Nephron (organoid): ENCODE results near the gene GPR18.
"Not testable (repeated sequence)": the region's sequence is repeated elsewhere in the genome, so short reads cannot be mapped to it uniquely, and the experiment has no call there.

Experiments used
- H3K27ac Mint-ChIP-seq, 3 experiments: 2 replicates each; pipeline ENCODE4 v1.8.0; 2020; ENCODE audit warnings: mixed read lengths in 3 of 3, mild to moderate bottlenecking in 2 of 3, moderate library complexity in 1 of 3
- H3K27me3 Mint-ChIP-seq: 2 replicates; pipeline ENCODE4 v1.8.0; 2021; ENCODE audit warnings: low read depth, mild to moderate bottlenecking, moderate library complexity, mixed read lengths
- H3K36me3 Mint-ChIP-seq: 2 replicates; pipeline ENCODE4 v1.8.0; 2020; ENCODE audit warnings: low read depth, mixed read lengths
- H3K4me1 Mint-ChIP-seq: 2 replicates; pipeline ENCODE4 v1.8.0; 2020; ENCODE audit warnings: mixed read lengths
- H3K4me3 Mint-ChIP-seq, 3 experiments: 2 replicates each; pipeline ENCODE4 v1.8.0; 2020; ENCODE audit warnings: mild to moderate bottlenecking in 3 of 3, mixed read lengths in 3 of 3, moderate library complexity in 2 of 3
- H3K9me3 Mint-ChIP-seq: 2 replicates; pipeline ENCODE4 v1.8.0; 2020; ENCODE audit warnings: mixed read lengths
- TF ChIP-seq, protein P1 (sequence below), 3 experiments: fragments of 200-600 bp; sonication (generic); IDR thresholded peaks; one replicate each; pipeline ENCODE4 v1.5.0; 2021; ENCODE audit warnings: antibody characterized with exemption in 3 of 3; ENCODE audit not compliant: unreplicated experiment in 3 of 3

The GPR18 gene

DNA sequence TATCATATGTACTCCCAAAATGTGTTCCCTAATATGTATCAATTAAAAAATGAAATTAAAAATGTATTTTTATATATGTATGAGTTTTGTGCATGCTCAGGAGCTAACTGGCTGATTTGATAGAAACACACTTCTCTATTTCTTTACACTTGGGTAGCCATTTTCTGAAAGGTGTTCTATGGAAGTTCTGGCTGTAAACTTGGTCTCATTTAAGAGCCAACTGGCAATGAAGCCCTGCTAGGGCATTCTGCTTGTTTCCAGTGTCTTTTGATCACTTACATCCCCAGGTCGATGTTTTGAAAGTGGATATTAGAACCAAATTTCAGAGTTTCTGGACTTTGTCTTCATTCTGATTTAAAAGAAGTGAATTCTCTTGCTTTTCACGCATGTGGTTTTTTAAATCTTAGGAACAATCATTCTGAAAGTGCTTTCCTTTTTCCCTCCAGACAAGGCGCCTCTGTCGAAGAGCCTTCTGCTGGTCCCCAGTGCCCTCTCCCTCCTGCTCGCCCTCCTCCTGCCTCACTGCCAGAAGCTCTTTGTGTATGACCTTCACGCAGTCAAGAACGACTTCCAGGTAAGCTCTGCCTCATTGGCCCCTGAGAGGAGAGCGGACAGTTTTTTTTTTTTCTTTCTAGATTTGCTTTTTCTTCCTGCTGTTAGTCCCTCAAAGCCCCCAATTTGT lies 20.1 kb downstream of the GPR18 start:
- H3K4me1 Mint-ChIP-seq: no peaks in the 10 kb centered on the region
- H3K27me3 Mint-ChIP-seq: no peaks in the 10 kb centered on the region
- peaks cover 40% of the 10 kb centered on the region for H3K36me3 Mint-ChIP-seq
- H3K4me3 Mint-ChIP-seq: no peak overlapping the region
- TF ChIP-seq, protein P1, sequence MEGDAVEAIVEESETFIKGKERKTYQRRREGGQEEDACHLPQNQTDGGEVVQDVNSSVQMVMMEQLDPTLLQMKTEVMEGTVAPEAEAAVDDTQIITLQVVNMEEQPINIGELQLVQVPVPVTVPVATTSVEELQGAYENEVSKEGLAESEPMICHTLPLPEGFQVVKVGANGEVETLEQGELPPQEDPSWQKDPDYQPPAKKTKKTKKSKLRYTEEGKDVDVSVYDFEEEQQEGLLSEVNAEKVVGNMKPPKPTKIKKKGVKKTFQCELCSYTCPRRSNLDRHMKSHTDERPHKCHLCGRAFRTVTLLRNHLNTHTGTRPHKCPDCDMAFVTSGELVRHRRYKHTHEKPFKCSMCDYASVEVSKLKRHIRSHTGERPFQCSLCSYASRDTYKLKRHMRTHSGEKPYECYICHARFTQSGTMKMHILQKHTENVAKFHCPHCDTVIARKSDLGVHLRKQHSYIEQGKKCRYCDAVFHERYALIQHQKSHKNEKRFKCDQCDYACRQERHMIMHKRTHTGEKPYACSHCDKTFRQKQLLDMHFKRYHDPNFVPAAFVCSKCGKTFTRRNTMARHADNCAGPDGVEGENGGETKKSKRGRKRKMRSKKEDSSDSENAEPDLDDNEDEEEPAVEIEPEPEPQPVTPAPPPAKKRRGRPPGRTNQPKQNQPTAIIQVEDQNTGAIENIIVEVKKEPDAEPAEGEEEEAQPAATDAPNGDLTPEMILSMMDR (IDR thresholded peaks at IDR 0.05; ENCODE audit: unreplicated experiment in 3 of 3): no peak
- H3K27ac Mint-ChIP-seq: peak overlapping the region in 1 of 3 experiments; percentile 69
- H3K9me3 Mint-ChIP-seq: peaks cover 3% of the 10 kb centered on the region

DNA sequence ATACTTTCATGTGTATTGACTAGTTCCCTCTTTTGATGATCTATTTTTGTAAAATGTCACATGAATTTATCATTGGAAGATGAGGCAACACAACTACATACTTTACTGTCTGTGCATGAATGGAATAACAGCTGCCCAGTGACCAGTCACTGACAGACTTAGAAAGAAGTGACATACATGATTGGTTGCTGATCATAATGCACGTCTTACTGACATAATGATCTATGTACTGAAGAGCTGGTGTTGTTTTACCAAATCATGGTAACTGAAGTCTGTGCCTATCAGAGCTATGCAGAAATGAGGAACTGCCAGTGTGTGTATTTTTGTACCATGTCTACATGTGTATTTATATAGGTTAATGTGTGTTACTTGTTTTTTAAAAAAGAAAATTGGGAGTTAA lies 26.5 kb downstream of the GPR18 start:
- Mint-ChIP-seq H3K27ac (no peak overlapping the region), H3K36me3 (peaks cover 12% of the 10 kb centered on the region), H3K27me3 (no peaks in the 10 kb centered on the region), H3K4me3 (no peak overlapping the region), H3K4me1 (peaks cover 15% of the 10 kb centered on the region), H3K9me3 (no peaks in the 10 kb centered on the region)
- TF ChIP-seq, protein P1 (IDR thresholded peaks at IDR 0.05; ENCODE audit: unreplicated experiment in 3 of 3): no peak

DNA sequence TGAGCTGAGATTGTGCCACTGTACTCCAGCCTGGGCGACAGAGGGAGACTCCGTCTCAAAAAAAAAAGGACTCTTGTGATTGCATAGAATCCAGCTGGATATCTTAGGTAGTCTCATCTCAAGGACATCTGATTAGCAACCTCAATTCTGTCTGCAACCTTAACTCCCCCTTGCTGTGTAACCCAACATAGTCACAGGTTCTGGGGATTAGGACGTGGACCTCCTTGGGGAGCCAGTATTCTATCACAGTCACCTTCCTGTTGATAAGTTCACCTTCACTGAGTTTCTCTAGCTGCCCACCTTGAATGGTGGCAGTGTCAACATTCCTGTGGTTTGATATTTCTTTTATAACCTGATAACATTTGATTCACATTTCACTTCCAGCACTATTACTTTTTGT lies 27.2 kb downstream of the GPR18 start:
- peaks cover 16% of the 10 kb centered on the region for H3K36me3 Mint-ChIP-seq

DNA sequence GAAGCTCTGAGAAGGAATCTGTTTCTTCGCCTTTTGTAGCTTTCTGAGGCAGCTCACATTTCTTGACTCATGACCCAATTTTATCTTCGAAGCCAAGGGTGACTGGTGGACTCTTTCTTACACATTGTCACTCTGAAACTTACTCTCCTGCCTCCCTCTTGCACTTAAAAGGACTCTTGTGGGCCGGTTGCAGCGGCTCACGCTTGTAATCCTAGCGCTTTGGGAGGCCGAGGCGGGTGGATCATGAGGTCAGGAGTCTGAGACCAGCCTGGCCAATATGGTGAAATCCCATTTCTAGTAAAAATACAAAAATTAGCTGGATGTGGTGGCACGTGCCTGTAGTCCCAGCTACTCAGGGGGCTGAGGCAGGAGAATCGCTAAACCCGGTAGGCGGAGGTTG lies 27.6 kb downstream of the GPR18 start:
- H3K4me3 Mint-ChIP-seq, H3K9me3 Mint-ChIP-seq, H3K27me3 Mint-ChIP-seq, H3K27ac Mint-ChIP-seq: not testable (repeated sequence)
- H3K36me3 Mint-ChIP-seq: peaks cover 16% of the 10 kb centered on the region
- peaks cover 15% of the 10 kb centered on the region for H3K4me1 Mint-ChIP-seq

More for the DNA sequence above, 27.2 kb downstream of the GPR18 start:
- TF ChIP-seq, protein P1 (IDR thresholded peaks at IDR 0.05; ENCODE audit: unreplicated experiment in 3 of 3): no peak
- Mint-ChIP-seq H3K9me3 (no peaks in the 10 kb centered on the region), H3K27ac (no peak overlapping the region), H3K4me1 (peaks cover 15% of the 10 kb centered on the region), H3K27me3 (no peaks in the 10 kb centered on the region), H3K4me3 (no peak overlapping the region)

DNA sequence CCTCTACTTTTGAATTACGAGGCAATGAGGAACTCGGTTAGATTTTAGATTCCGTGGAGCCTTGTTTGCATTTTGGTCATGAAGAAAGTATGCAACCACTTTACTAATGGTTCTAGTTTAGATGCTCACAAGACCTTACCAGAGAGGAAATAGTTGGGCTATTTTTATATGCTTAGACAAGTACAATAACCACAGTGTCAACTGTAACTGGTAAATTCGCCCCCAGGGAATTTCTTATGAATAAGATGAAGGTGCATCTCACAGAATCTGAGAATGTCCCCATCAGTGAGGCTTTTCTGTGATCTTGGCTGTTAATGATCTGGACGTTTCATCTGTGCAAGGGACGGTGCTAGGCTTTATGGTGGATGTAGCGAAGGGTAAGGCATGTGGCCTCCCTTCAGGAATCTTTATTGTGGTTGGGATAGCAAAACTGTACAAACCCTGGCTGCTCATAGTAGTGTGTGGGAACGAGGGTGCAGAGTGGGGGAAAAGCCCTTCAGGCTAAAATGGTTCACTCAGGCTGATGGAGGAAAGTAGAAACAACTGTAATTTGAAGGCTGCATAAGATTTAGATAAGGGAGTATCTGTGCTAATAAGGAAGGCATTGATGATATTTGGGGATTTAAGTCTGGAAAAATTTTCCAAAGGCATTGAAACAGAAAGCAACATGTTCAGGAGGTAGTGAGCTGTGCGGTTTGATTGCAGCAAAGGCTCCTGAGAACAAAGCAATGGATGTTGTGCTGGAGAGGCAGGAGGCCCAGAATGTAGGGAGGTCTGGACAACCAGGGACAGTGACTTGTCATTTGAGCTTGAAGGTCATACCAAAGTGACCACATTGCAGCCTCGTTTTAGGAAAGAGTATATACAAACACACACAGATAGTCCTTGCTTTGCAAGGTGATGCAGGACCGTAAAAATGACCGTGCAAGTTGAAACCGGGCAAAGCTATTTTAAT lies 29.2 kb downstream of the GPR18 start:
- H3K9me3 Mint-ChIP-seq: no peaks in the 10 kb centered on the region
- H3K27ac Mint-ChIP-seq: peak overlapping the region in 2 of 3 experiments; percentile 8 to 77
- H3K4me3 Mint-ChIP-seq: no peak overlapping the region
- peaks cover 15% of the 10 kb centered on the region for H3K4me1 Mint-ChIP-seq
- TF ChIP-seq, protein P1 (IDR thresholded peaks at IDR 0.05; ENCODE audit: unreplicated experiment in 3 of 3): no peak
- peaks cover 21% of the 10 kb centered on the region for H3K36me3 Mint-ChIP-seq
- H3K27me3 Mint-ChIP-seq: no peaks in the 10 kb centered on the region

DNA sequence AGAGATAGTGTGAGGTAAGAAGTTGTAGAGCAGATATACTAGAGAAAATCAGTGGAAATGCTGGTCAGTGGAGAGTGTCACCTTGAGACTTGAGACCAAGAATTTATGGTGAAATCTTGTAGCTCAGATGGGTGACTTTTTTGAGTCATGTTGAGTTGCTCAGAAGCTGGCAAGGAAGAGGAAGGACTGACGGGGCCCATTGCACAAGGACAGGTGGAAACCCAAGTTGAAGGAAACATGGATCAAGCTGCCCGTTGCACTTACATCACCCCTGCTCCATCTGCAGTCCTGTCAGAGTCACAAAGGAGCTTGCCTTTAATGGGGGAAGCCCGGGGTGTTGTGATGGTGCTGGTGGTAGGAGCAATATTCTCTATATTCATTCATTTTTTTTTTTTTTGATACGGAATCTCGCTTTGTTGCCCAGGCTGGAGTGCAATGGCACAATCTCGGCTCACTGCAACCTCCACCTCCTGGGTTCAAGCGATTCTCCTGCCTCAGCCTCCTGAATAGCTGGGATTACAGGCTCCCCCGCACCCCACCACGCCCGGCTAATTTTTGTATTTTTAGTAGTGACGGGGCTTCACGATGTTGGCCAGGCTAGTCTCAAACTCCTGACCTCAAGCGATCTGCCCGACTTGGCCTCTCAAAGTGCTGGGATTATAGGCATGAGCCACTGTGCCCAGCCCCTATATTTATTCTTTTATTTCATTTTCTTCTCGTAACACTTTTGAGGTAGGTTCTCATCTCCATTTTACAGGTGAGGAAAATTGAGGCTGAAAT lies 30.1 kb downstream of the GPR18 start:
- TF ChIP-seq, protein P1 (IDR thresholded peaks at IDR 0.05; ENCODE audit: unreplicated experiment in 3 of 3): no peak
- Mint-ChIP-seq H3K4me3 (no peak overlapping the region), H3K27me3 (no peaks in the 10 kb centered on the region), H3K36me3 (peaks cover 25% of the 10 kb centered on the region), H3K27ac (no peak overlapping the region), H3K4me1 (peaks cover 15% of the 10 kb centered on the region), H3K9me3 (peaks cover 4% of the 10 kb centered on the region)
